HPDE6-E6E7 (cell line): ENCODE data around the gene COL5A3.
"Not testable (repeated sequence)": the region's sequence is repeated elsewhere in the genome, so short reads cannot be mapped to it uniquely, and the experiment has no call there.

ENCODE experiments used
- DNase-seq: peaks from one replicate; pipeline ENCODE4 v3.0.0; 2011; ENCODE audit warnings: missing footprints; ENCODE audit errors: extremely low spot score

Gene COL5A3

GRCh38 chr19:10010247-10010691 lies at the start of gene COL5A3:
Gene COL5A3, minus strand, starts transcription at chr19:10010504. Its CDS starts 119 bp downstream, at chr19:10010385.
- no peak for DNase-seq

- no peak for DNase-seq
These were observed 42.5 kb upstream of the COL5A3 start for GRCh38 chr19:10052602-10053360.

- no peak for DNase-seq
These were observed 39.3 kb upstream of the COL5A3 start for GRCh38 chr19:10049626-10050025.

- no peak for DNase-seq
These were observed 35.1 kb upstream of the COL5A3 start for GRCh38 chr19:10045371-10045770.

GRCh38 chr19:10044390-10044789 lies 34.1 kb upstream of the COL5A3 start:
- DNase-seq = no peak

- no peak for DNase-seq
These were observed 33.1 kb upstream of the COL5A3 start for GRCh38 chr19:10043286-10043927.

- no peak for DNase-seq
These were observed 27.5 kb upstream of the COL5A3 start for GRCh38 chr19:10037809-10038208.

GRCh38 chr19:10037367-10037766 lies 27.1 kb upstream of the COL5A3 start:
- no peak for DNase-seq

- DNase-seq = no peak
These were observed 26.3 kb upstream of the COL5A3 start for GRCh38 chr19:10036601-10037071.

GRCh38 chr19:10033614-10034013 lies 23.3 kb upstream of the COL5A3 start:
- no peak for DNase-seq

GRCh38 chr19:10027158-10027997 lies 17.1 kb upstream of the COL5A3 start:
- peak; percentile 90 for DNase-seq

GRCh38 chr19:10026744-10027143 lies 16.4 kb upstream of the COL5A3 start:
- DNase-seq = no peak

GRCh38 chr19:10023096-10023495 lies 12.8 kb upstream of the COL5A3 start:
- DNase-seq = not testable (repeated sequence)

- DNase-seq = no peak
These were observed 11.6 kb upstream of the COL5A3 start for GRCh38 chr19:10021863-10022262.

- no peak for DNase-seq
These were observed 11.1 kb upstream of the COL5A3 start for GRCh38 chr19:10021446-10021845.

GRCh38 chr19:10020851-10021250 lies 10.5 kb upstream of the COL5A3 start:
- DNase-seq = no peak

GRCh38 chr19:10019246-10019645 lies 8.9 kb upstream of the COL5A3 start:
- DNase-seq = no peak

GRCh38 chr19:10018786-10019185 lies 8.5 kb upstream of the COL5A3 start:
- DNase-seq = no peak

- no peak for DNase-seq
These were observed 8.0 kb upstream of the COL5A3 start for GRCh38 chr19:10018263-10018662.

- no peak for DNase-seq
These were observed 3.7 kb upstream of the COL5A3 start for GRCh38 chr19:10013834-10014618.

GRCh38 chr19:10013316-10013715 lies 3.0 kb upstream of the COL5A3 start, which contains the start of gene RDH8:
Gene RDH8, plus strand, starts transcription at chr19:10013483. Its CDS starts 15 bp downstream, at chr19:10013498.
- no peak for DNase-seq
